Activated gamma-delta T cell (primary cell): ENCODE data around the gene STK40.

Experiments
- DNase-seq: peaks from one replicate; lab custom pipeline; 2025; lab: John Stamatoyannopoulos, UW

The STK40 gene

DNA sequence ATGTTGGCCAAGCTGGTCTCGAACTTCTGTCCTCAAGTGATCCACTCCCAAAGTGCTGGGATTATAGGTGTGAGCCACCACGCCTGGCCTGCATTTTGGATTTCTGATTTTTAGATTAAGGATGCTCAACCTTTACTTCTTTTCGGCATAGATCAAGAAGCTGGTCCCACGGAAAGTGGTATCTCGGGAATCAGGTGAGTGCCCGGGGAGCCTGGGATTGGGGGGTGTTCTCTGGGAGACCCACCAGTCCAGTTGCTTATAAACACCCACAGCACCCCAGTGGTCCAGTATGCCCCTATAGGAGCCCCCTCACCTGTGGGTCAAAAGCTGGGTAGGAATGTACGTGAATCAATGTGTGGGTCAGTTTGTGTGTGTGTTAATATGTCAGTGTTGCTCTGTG, 76.3 kb downstream of the STK40 start:
- no peak for DNase-seq

DNA sequence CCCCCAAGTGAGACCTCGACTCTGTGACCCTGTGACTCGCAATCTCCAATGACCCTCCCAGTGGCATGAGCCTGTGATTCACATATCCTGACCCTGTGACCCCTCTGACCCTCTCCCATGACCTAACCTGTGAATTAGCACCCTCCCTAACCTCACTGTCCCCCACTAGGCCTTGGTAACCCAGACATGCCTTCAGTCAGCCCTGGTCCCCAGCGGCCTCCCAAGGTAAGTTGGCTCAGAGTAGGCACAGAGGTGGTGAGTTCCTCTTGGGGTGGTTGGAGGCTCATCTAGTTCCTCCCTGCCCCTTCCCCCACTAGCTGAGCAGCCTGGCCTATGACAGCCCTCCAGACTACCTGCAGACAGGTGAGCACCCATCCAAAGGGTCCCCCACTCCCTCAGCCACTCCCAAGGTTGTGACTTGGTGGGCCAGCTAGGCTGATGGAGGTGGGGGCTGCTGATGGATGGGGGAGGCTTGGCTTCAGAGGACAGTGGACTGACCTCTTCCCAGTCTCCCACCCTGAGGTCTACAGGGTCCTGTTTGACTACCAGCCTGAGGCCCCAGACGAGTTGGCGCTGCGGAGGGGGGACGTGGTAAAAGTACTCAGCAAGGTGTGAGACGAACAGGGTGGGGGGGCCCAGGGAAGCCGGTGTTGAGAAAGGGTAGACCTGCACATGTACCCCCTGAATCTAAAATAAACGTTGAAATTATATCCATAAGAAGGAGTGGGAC, 78.0 kb downstream of the STK40 start:
- no peak for DNase-seq

DNA sequence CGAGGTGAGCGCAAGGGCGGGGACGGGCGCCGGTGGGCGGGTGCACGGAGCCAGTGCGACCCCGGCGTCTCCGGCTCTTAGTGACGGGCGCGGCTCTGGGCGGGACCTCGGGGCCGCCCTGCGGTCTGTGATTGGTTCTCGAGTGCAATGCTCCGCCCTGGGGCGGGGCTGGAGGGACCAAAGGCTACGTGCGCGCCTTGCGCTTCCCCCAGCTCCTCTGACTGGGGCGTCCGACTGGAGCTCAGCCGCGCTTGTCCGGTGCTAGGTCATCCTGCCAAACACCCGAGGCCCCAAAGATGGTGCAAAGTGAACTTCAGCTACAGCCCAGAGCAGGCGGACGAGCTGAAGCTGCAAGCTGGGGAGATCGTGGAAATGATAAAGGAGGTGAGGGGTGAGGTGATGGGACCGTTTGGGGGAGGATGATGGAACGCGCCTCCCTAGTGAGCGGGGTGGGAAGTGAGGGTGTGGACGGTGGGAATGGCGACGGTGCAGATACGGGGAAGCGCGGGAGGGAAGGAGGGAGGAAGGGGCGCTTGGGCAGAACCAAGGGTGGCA, 78.7 kb downstream of the STK40 start:
- peak; percentile 80 for DNase-seq

DNA sequence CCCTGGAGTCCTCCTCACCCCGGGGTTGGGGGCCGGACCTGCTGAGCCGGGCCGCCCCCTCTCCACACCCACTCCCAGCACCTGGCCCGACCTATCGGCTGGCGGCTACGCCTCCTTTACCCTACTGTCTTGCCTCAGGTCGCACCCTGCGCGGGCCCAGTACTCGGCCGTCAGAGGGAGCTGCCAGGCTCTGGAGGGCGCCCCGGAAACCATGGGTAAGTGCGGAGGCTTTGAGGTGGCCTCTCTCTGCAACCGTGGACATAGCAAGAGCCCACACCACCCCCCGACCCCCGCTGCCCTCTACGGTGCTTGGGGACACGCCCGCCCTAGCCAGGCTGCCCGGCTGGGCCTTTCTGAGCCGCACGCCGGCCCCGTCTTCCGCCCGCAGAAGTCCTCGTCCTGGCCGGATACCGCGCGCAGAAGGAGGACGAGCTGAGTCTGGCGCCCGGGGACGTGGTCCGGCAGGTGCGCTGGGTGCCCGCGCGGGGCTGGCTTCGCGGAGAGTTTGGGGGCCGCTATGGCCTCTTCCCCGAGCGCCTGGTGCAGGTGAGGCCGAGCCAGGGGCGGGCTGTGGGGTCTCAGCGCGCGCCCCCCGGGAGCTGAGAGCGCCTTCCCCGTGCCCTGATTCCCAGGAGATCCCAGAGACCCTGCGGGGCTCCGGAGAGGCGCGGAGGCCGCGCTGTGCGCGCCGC, 79.4 kb downstream of the STK40 start, which contains the start of gene SH3D21:
Gene SH3D21, plus strand, starts transcription at position 159 of the 692 bp plus-strand sequence. Its CDS starts 53 bp downstream, at position 212.
- no peak for DNase-seq

DNA sequence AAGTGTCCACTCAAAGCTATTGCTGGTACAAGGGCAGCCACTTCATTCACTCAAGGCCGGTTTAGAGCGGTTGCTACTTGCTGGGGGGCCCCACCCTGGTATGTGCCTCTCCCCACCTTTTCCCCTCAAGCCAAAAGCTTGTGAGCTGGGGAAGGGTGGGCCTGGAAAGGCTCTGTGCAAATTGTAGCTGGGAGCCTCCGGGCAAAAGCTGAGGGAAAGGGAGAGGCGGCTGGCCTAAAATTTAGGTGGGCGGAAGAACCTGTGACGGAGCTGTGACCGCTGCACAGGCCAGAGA, 79.9 kb downstream of the STK40 start:
- DNase-seq, result no peak

DNA sequence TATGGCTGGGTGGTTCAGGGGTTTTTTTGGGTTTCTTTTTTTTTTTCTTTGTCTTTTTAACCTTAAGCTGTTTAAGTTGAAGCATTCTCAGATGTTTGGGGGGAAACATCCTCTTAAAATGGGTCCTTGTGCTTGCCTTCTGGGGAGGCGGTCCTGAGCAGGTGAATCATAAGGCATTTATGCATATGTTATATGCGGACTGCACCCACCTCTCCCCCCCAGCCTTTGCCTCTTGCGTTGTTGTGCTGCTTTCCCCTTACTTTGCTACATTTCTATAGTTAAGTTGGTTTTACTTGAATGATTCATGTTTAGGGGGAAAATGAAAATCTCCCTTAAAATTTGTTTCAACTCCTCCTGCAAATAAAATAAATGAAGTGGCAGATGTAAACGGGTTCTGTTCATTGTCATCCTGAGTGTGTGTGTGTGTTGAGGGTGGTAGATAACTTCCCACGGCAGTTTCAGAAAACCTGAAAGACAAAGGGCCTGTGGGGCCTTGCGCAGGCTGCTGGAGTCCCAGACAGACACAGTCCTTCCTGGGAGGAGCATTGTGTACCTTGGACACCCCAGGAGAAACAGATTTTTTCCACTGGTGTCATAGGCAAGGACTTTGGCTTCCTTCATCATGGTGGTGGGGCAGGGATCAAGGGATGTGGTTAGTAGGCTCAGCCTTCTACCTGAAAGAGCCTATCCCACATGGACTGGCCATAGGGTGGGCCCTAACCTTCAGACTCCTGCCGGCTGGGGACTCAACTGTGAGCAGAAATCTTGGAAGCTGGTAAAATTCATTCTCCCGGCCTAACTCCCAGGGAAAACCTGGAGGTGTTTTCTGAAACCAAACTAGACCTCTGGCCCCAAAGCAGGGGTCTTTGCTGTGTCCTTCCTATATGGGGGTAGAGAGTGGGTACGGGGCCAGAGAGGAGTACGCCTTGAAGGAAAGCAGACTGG, 80.5 kb downstream of the STK40 start:
- DNase-seq, result no peak

DNA sequence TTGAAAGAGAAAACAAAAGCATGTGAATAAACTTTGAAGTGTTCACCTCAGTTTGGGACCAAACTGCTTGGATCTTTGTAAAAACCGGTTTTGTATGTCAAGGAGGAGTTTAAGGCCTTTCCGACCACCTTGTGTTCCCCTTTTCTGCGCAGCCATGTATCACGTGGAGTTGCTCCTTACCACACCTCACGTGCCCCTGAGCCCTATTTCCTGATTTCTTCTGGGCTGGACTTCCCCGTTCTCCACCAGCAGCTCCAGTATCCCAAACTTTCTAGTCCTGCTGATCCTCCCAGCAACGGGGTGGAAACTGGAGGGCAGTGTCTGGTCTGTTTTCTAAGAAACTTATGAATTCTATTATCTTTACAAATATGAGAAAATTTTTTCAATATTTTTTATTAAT, 81.2 kb downstream of the STK40 start:
- DNase-seq, result no peak

DNA sequence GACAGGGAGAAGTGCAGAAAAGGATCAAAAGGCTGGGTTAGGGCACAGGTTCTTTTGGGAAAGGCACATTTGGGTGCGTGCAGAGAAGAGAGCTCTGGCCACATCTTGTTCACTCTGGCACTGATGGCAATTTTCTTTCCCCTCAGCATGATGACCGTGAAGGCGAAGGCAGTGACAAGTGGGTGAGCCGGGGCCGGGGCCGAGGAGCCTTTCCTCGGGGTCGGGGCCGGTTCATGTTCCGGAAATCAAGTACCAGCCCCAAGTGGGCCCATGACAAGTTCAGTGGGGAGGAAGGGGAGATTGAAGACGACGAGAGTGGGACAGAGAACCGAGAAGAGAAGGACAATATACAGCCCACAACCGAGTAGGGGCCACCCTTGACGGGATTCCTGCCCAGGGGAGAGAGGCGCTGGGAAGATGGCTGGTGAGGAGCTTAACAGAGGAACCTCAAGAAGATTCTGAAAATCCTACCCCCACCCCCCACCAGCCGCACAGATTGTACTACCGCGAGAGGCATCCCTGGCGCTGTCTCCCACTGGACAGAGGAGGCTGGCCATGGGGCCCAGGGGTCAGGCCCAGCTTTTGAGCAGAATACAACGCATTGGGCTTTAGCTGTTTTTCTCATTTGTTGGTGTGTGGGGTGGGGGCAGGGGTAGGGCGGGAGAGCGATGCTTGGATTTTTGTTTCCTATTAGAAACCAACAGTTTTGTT, 81.9 kb downstream of the STK40 start:
- DNase-seq, result no peak

DNA sequence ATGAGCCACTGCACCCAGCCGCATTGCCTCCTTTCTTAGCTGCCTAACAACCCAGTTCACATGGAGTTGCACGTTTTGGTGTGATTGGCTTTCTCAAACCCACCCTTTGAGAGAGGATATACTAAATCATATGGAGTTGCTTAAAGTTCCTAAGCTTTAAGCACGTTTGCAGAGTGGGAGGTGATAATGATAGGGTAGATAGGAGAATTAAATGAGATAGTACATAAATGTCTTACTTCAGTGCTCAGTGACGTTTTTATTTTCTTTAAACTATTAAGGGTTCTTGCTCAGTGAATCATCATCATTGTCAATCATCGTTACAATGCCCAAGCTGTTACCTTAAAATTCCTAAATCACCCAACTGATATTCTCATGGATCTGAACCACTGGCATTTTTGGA, 82.5 kb downstream of the STK40 start:
- no peak for DNase-seq

DNA sequence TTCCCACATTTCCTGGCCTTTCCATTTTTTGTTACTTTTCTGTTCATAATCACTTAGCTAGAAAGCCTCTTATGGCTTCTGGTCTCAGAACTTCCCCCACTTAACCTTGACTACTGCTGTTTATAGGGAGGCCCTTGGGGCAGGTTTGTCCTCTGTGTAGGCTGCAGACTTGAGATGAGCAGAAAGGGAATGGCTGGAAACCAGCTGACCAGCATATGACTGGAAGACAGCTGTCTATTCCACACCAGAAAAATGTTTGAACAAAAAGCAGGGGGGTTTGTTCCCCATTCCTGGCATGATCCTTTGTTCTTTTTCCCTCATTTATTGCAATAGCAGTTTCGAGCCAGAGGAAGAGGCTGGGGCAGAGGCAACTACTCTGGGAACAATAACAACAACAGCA, 84.5 kb downstream of the STK40 start:
- no peak for DNase-seq

DNA sequence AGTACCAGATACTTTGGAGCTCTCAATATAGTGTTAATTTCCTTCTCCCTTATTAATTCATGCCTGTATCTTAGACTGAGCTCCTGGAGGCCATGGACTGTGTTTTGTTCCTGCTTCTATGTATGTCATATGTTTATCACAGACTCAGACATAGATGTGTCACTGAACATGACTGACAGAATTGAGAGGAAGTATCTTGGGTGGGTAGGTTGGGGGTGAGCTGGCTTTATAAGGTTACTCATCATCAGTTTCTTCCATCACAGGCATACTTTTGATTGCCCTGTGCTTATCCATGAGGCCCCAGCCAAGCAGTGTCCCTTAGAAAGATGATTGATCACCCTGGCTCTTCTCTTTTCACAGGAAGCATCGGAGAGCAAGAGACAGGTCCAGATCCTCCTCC, 85.2 kb downstream of the STK40 start:
- DNase-seq, result no peak

DNA sequence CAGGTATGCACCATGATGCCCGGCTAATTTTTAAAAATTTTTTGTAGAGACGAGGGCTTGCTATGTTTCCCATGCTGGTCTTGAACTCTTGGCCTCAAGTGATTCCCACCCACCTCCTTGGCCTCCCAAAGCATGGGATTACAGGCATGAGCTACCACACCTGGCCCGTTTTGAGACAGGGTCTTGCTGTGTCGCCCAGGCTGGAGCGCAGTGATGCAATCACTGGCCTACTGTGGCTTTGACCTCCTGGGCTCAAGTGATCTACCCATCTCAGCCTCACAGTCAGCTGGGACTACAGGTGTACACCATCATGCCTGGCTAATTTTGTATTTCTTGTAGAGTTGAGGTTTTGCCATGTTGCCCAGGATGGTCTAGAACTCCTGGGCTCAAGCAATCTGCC, 87.1 kb downstream of the STK40 start:
- DNase-seq, result no peak

DNA sequence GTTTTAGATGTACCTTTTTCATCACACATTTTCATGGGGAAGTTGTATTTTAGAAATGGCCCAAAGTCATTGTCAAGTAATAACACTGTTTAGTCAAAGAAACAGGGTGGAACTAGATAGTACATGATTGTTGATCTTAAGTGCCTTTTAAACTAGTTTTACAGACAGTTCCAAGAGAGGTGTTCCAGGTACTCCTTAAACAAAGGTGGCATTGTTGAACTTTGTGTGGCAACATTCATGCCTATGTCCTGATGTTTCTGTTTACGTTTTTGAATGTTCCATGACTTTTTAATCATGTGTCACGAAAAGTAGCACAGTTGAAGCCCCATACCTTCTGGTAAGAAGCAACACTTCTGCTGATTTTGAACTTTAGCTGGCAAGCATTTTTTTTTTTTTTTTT, 88.7 kb downstream of the STK40 start:
- no peak for DNase-seq

DNA sequence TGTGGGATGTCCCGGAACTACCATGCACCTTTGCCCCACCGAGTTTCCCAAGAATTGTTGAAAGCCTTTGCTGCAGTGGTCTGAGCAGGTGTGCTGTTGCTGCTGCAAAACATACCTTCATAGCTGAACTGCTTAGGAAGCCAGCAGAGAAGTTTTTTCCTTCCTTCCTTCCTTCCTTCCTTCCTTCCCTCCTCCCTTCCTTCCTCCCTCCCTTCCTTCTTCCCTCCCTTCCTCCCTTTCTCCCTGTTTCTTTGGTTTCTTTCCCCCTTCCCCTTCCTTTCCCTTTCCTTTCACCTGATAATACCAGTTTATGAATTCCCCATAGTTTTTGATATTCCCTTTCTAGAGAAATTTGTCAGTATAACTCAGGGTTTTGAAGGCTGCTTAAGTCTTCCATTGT, 90.3 kb downstream of the STK40 start:
- no peak for DNase-seq
